Fibroblast of skin of right biceps (primary cell): ENCODE measurements around the gene CFAP69.
"Not testable (repeated sequence)": the region's sequence is repeated elsewhere in the genome, so short reads cannot be mapped to it uniquely, and the experiment has no call there.

ENCODE experiments used
- DNase-seq: peaks from one replicate; pipeline ENCODE4 v3.0.0-alpha.2; 2013

Gene CFAP69

DNA sequence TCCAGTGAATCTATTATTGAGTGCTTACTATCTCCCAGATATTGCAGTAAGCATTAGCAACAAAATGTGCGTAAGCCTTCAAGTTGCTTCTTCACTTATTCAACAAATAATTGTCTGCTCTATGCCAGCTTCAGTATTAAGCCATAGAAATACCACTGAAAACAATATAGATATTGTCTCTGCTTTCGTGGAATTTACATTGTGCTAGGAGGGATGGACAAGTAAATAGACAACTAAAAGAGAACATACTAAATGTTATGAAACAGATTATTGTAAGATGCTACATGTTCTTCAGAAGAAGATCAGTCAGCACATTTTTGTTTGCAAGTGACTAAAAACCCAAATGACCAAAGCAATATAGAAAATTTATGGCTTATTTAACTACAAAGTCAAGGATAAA is 27.3 kb downstream of the CFAP69 start:
- no peak for DNase-seq

DNA sequence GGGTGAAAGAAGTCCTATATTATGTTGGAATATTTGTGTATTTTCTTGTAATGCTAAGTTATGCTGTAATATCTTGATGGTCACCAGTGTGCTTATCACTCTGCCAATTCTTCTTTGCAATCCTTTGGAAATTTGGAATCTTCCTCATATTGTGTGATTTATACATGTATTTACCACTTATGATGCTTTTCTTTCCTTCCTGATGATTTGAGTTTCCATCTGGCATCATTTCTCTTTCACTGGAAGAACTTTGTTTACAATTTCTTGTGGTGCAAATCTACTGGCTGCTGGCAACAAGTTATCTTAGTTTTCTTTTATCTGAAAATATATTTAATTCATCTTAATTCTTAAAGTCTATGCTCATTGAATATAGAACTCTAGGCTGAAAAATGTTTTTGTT is 29.2 kb downstream of the CFAP69 start:
- no peak for DNase-seq

DNA sequence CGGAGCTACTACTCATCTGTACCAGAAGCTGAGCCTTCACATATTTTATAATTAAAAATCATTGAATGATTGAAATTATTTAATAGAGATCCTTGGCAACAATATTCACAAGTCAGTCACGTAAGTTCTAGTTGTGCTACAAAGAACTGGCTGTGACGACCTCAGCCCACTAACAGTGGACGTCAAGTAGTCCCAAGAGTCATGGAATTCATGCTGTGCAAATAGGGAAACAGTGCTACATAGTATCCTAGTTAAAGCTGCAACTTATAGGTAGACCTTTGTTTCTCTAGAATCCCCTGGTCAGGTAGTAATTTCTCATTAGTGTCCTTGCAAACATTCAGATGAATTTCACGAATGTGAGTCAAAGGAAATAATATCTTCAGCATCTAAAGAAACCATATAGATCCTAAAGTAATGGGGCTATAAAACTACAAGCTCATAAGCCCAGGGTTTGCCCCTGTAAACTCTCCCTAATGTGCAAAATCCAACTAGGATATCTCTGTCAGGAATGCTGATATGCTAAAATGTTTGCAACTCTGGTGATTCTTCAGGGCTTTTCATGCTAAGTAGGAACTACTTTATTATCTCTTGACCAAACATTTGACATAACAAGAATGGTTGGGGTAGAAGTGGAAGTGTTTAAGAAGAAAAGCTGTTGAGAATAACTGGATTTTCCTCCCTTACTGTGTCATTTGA is 31.2 kb downstream of the CFAP69 start:
- DNase-seq: no peak

DNA sequence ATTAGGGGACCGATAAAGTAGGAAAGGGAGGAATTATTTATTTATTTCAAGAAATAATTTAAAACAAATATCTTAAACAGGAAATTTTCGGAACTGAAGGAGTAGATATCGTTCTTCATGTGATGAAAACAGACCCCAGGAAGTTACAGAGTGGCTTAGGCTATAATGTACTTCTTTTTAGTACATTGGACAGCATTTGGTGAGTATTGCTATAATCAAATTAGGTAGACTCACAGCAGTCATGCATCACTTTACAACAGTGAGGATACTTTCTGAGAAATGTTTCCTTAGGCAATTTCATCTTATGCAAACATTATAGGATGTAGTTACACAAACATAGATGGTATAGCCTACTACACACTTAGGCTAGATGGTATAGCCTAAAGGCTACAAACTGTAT is 43.2 kb downstream of the CFAP69 start:
- DNase-seq: no peak

- no peak for DNase-seq
Observed at GRCh38 chr7:90290244-90291113, 45.5 kb downstream of the CFAP69 start.

DNA sequence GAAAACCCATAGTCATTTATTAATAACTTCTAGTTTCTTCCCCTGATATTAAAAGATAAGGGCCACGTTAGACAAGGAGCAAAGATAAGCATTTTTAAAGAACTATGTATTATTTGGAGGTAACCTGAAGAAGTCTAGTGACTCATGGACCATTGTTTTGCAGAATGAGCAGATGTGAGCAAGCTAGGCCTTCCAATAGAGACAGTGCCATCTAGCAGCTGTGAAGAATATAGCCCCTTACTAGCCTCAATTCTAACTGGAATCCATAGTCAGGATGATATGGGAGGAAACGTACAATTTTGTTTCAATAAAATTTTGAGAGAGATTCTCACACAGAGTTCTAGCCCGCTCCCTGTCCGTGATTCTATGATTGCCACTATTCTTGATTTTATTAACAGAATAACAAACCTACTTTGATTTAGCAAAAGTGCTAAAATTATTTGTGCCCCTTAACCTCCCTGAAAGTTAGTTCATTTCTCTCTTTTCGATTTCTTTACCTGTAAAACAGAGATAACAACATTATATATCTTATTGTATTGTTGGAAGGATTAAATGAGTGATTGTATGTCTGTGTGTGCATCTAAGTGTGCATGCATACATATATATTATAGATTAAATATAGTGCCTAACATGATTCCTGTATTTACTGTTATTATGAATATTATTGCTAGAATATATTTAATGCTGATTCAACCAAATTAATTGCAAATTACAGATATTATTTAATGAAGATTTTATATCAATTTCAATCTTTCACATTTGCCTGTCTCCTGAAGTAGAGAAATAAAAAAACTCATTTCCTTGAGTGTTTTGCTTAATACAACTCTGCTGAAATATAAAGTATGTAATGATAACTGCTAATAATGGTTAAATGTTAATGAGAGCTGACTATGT is 53.4 kb downstream of the CFAP69 start:
- peak; percentile 71 for DNase-seq

GRCh38 chr7:90303241-90303640 is 58.3 kb downstream of the CFAP69 start:
- no peak for DNase-seq

DNA sequence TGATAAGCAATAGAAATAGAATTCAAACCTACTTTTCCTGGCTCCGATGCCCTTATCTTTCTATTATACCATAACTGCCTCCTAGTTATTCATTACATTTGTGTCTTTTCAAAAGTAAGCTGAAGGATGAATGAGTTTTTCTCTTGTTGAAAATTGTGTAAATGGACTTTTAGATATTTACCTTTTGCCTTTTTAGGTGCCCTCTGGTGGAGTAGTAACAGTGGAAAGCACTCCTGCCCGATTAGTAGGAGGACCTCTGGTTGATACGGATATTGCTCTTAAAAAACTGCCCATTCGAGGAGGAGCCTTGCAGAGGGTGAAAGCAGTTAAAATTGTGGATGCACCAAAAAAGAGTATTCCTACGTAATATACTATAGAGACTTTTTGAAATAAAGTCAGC is 64.9 kb downstream of the CFAP69 start:
- no peak for DNase-seq

GRCh38 chr7:90311175-90311574 is 66.2 kb downstream of the CFAP69 start:
- DNase-seq: no peak

DNA sequence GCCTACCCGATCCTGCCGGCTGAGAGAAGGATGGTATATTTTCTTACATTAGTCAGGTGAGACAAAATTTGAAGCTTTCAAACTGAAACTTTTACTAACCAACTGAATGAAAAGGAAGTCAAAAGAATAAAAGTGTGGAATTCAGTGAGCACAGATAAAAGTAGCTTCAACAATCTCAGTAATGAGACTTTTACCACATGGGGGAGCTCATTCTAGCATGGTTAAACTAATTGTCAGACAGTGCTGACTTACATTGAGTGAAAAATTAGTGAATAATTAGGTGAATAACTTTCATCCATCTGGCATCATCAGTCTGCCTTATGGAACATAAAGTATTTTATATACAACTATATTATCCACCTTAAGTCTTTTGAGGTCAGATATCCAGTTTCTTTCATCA is 67.8 kb downstream of the CFAP69 start:
- DNase-seq: peak; percentile 11

DNA sequence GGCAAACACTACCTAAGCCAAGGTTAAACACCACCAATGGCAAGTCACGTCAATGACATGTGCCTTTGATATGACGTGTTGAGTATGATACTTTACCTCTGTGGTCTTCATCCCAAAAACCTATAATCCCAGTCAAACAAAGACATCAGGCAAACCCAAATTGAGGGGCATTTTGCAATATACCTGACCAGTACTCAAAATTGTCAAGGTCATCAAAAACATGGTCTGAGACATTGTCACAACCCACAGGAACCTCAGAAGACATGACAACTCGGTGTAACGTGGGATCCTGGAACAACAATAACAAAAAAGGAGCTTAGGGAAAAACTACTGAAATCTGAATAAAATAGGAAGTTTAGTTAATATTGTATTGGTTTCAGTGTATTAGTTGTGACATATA is 68.9 kb downstream of the CFAP69 start:
- DNase-seq: no peak

- DNase-seq: no peak
Observed at GRCh38 chr7:90320014-90320413, 75.0 kb downstream of the CFAP69 start.

DNA sequence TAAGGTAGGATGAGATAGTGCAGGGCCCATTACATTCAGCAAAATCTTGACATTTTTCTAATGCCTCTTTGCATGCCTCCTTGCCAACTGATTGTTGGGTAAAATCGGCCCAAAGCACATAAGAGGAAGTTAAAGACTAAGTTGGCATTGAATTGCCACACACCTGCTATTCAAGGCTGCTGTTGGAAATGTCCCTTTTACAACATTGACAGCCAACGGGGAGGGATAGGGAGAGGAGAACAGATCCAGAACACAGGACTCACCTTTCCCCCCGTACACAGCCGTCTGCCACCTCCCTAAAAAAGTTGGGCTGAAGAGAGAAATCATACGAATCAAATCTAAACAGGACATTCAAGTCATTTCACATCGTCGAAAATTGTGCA is 75.4 kb downstream of the CFAP69 start:
- DNase-seq: no peak

DNA sequence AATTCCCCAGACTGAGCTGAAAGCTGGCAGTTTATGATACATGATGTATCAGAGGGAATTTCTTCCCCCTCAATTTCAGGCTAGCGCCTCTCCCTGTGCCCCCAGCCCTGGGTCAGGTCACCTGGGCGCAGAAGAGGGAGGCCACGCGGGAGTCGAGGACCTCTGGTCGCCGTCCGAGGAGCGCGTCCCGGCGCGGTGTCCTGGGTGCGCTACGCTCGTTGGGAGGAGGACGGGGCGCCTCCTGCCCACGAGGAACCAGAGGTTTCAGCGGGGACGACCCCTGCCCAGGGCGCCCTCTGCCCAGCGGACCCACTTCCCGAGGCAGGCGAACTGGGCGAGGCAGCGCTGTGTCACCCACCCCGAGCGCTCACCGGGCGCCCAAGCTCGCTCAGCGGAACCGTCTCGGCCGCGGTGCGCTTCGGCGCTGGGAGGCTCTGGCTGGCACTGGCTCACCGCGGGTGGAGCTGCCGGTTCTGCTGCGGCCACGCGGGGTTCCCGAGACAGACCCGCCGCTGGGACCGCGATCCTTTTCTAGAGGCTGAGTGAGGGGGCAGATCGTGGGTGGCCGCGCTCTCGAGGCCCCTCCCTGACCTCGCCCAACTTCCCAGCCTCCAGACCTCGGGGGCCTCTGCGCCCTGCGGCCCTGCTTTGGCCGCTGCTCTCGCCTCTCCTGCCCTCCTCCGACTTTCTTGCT is 76.0 kb downstream of the CFAP69 start, which contains the start of gene FAM237B:
Gene FAM237B, minus strand, starts transcription at position 504 of the 694 bp plus-strand sequence. CDS start 1,556 bp downstream, outside the sequence.
- peak; percentile 24 for DNase-seq

DNA sequence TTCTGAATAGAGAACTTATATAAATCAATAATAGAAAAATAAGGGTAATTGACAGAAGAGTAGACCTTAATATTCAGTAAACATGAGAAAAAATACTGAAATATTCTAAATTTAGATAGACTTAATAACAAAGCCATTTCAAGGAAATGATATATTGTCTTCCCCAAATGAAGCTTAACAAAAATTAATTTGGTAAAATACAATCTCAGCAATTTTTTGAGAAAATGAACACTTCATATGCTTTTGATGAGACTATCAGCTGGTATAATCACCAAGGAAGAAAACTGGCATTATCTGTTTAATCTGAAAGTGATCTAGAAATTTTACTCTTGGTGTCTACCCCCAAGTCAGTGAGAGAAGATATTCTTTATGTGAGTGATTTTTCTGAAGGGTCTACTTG is 77.9 kb downstream of the CFAP69 start:
- DNase-seq: no peak

DNA sequence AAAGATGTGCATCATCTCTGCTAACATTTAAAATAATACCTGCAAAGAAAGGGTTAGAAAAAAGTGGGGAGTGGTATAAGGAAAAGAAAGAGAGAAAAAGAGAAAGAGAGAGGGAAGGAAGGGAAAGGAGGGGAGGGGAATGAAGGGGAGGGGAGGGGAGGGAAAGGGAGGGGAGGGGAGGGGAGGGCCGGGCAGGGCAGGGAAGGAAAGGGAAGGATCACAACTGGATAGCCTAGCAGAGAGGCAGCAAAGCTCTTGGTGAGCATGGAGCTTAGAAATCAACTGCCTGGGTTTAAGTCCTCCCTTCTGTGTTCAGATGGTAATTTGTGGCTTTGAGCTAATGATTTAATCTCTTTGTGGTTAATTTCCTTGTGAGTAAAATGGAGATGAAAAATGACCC is 81.5 kb downstream of the CFAP69 start:
- no peak for DNase-seq

DNA sequence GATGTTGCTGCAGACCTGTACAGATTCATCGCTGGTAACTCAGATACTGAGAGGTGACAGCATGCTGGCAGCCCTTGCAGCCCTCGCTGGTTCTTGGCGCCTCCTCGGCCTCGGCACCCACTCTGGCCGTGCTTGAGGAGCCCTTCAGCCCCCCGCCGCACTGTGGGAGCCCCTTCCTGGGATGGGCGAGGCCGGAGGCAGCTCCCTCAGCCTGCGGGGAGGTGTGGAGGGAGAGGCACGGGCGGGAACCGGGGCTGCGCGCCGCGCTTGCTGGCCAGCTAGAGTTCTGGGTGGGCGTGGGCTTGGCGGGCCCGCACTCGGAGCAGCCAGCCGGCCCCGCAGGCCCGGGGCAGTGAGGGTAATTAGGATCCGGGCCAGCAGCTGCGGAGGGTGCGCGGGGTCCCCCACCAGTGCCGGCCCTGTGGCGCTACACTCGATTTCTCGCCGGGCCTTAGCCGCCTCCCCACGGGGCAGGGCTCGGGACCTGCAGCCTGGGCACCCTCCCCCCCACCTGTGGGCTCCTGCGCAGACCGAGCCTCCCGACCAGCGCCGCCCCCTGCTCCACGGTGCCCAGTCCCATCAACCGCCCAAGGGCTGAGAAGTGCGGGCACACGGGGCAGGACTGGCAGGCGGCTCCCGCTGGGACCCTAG is 89.3 kb downstream of the CFAP69 start:
- DNase-seq: no peak

GRCh38 chr7:90334926-90335325 is 90.0 kb downstream of the CFAP69 start:
- not testable (repeated sequence) for DNase-seq

GRCh38 chr7:90337106-90337505 is 92.1 kb downstream of the CFAP69 start:
- peak; percentile 25 for DNase-seq

DNA sequence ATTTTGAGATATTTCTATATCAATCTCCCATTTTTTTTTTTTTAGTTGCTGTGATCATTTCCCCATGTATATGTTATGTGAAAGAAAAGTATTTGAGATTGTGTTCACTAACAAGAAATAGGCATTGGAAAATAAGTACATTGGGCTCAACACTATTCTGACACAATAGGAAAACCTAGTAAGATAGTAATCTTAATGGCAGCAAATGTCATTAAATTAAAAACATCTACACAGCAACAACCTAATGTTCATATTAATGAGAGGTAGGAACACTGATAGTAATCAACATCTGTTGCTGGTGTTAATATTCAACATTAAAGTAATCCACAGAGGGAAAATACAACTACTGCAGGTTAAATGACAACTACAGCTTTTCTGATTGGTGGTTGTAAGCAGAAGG is 100.0 kb downstream of the CFAP69 start:
- DNase-seq: no peak

DNA sequence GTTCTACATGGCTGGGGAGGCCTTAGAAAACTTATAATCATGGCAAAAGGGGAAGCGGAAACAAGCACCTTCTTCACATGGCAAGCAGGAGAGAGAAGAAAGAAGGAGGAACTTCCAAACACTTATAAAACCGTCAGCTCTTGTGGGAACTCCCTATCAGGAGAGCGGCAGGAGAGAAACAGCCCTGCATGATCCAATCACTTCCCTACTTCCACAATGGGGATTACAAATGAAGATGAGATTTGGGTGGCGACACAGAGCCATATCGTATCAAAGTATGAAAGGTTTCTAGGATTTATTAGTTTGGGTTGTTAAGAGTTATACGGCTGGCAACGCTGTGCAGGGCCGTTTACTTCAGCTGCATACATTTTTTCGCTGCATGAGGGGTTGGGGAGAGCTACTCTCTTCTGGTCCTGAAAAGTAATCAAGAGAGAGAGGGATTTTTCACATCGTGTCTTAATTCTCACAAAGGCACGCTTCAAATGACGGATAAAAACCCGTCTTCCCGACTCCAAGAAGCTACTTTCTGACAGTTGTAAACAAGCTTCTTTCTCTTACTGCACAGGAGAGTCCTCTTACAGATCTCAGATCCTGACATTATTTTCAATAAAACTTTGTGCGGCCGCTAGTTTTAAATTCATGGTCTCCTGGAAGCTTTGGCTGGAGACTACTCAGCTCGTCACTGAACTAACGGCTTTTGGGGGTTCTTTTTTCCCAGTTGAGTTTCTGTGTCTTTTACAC is 100.8 kb downstream of the CFAP69 start:
- peak; percentile 50 for DNase-seq
